Measurements from ENCODE around the gene PITPNM2. TPM values are rescaled to one million over a fixed set of nuclear protein-coding genes. Genes with fewer than 3 reads are reported as not detected.

Gene PITPNM2
- polyA plus RNA-seq, 1 of the 3 experiments (the other 2 are of a cell fraction), result 3.7 TPM

DNA sequence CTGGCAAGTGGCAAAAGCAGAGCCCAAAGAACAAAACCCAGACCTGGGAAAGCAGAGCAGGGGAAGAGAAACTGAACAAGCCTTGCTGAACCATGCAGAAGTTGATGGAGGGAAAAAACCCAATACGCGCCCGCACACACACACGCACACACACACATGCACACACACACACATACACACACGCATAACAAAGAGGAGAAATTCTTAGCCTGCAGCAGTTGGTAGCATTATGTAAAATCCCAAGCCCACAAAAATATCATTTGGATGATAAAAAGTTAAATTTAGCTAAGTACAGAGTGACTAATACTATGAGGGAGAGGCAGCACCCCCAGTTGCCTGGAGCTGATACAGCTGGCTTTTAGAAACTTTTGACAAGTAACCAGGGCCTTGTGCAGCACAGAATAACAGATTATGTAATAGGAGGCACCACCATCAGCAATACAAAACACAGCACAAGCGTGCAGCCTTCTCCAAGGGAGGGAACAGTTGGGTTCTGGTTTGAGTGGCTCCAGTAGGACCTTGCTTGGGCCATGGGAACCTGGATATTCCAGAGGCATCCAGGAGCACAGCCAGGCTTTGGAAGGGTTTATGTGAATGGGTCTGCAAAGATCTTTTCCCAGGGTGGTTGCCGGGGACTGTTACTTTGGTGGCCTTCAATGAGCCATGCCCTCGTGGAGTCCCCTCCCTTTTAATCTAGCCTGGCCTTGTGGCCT lies 35.3 kb downstream of the PITPNM2 start (continued):
- TF ChIP-seq, protein P1, sequence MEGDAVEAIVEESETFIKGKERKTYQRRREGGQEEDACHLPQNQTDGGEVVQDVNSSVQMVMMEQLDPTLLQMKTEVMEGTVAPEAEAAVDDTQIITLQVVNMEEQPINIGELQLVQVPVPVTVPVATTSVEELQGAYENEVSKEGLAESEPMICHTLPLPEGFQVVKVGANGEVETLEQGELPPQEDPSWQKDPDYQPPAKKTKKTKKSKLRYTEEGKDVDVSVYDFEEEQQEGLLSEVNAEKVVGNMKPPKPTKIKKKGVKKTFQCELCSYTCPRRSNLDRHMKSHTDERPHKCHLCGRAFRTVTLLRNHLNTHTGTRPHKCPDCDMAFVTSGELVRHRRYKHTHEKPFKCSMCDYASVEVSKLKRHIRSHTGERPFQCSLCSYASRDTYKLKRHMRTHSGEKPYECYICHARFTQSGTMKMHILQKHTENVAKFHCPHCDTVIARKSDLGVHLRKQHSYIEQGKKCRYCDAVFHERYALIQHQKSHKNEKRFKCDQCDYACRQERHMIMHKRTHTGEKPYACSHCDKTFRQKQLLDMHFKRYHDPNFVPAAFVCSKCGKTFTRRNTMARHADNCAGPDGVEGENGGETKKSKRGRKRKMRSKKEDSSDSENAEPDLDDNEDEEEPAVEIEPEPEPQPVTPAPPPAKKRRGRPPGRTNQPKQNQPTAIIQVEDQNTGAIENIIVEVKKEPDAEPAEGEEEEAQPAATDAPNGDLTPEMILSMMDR (IDR thresholded peaks at IDR 0.05), result 0 out of 2 replicates have a peak, but pooled peaks have one; percentile 13
- TF ChIP-seq EZH2phosphoT487 (IDR thresholded peaks at IDR 0.05; ENCODE audit: borderline replicate concordance, low read depth) (no peak), PBX3 (IDR thresholded peaks at IDR 0.05) (peak; percentile 80), RAD21 (IDR thresholded peaks at IDR 0.05; ENCODE audit: low read length) (no peak; the same call in 1 of the 2 replicates), JUND (IDR thresholded peaks at IDR 0.05) (peak; percentile 67), FOXJ3 (CRISPR knock-in tag; IDR thresholded peaks at IDR 0.05) (no peak), RXRA (IDR thresholded peaks at IDR 0.05; ENCODE audit: borderline replicate concordance, low read depth) (no peak), TCF12 (IDR thresholded peaks at IDR 0.05) (peak; percentile 89), USF1 (IDR thresholded peaks at IDR 0.05; ENCODE audit: borderline replicate concordance, low read depth) (no peak), CHD2 (IDR thresholded peaks at IDR 0.05; ENCODE audit: low read length, partially characterized antibody) (no peak)

DNA sequence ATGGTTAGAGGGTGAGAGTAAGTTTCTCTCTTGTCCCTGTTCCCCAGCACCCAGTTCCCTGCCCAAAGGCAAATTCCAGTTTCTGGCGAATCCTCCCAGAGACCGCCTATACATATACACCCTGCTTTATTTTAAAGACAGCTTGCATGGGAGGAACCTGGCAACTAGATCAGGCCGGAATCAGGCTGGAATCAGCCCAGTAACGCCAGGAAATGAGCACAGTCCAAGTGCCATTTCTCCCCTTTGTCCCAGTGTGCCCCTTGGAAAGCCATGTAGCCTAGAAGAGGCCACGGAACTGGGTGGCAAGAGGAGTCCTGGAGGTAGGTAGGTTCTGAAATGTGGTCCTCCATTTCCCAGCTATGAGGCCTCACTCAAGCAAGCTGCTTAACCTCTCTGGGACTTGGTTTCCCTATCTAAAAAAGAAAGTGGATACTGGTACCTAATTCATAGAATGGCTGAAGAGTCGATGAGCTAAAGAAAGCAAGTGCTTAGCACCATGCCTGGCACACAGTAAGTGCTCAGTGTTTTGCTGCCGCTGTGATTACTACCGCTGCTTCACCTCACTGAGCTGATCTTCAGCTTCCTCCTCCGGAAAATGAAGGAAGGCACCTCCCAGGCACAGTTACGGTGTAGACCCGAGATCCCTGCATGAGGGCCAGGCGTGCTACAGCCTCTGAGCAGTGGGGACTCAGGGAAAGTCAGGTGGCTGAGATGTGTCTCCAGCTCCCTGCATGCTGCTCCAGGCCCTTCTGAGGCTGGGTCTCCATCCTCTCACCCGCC lies 36.4 kb downstream of the PITPNM2 start:
- Histone ChIP-seq H4K20me1 (ENCODE audit: insufficient read depth) (peaks cover 4% of the 10 kb centered on the region; the same call in 1 of the 2 replicates), H2AFZ (ENCODE audit: low read depth) (no peak overlapping the region), H3K9me3 (no peaks in the 10 kb centered on the region), H3K27ac (ENCODE audit: low read depth in 2 of 2, low read length in 1 of 2) (peak overlapping the region in 1 of 2 experiments; percentile 79; a peak in 2 of 4 replicates), H3K79me2 (ENCODE audit: insufficient read depth) (peaks cover 5% of the 10 kb centered on the region; the same call in 1 of the 2 replicates), H3K4me3 (ENCODE audit: low read depth in 2 of 2, low read length in 1 of 2) (no peak overlapping the region), H3K4me1 (ENCODE audit: control insufficient read depth in 1 of 2, insufficient read depth in 2 of 2, low read depth in 1 of 2, low read length in 1 of 2) (peaks cover 4 to 17% of the 10 kb centered on the region in 2 experiments; a peak in 3 of 4 replicates), H3K9ac (no peak overlapping the region), H3K4me2 (peak overlapping the region; percentile 69; the same call in 1 of the 2 replicates), H3K9me2 (no peaks in the 10 kb centered on the region), H3K36me3 (replicated peaks in 1 of 2; ENCODE audit: control insufficient read depth in 1 of 2, insufficient read depth in 2 of 2, low read length in 1 of 2) (no peaks in the 10 kb centered on the region), H3K27me3 (ENCODE audit: insufficient read depth) (no peaks in the 10 kb centered on the region), H3F3A (replicated peaks; ENCODE audit: insufficient read depth) (no peaks in the 10 kb centered on the region)
- DNase-seq, result no peak
- 97% methylated on average over 13 of the region's 13 CpGs for WGBS (ENCODE audit: low lambda C conversion rate)
- CTCF ChIA-PET, result interaction anchor here (0.8 kb wide), 1 partner anchor 124 kb away, joined by 3 read pairs; no protein-coding TSS in a partner anchor
- POLR2A ChIA-PET, result no interaction called here
- no peak for TF ChIP-seq SMC3 (IDR thresholded peaks at IDR 0.05; ENCODE audit: low read depth, low read length)
- no peak for TF ChIP-seq REST (IDR thresholded peaks at IDR 0.05; ENCODE audit: low read depth, low read length)
- no peak for TF ChIP-seq TAF1 (IDR thresholded peaks at IDR 0.05; ENCODE audit: borderline replicate concordance, low read depth, low read length)
- no peak for TF ChIP-seq FOXJ3 (CRISPR knock-in tag; IDR thresholded peaks at IDR 0.05)
- TF ChIP-seq FOSL2 (IDR thresholded peaks at IDR 0.05; ENCODE audit: borderline replicate concordance, low read depth), result no peak
- TF ChIP-seq RCOR1 (IDR thresholded peaks at IDR 0.05; ENCODE audit: low read length), result no peak
- no peak for TF ChIP-seq USF1 (IDR thresholded peaks at IDR 0.05; ENCODE audit: borderline replicate concordance, low read depth)
- no peak for TF ChIP-seq POLR2AphosphoS5 (IDR thresholded peaks at IDR 0.05; ENCODE audit: low read depth, low read length)
- TF ChIP-seq, protein P2, sequence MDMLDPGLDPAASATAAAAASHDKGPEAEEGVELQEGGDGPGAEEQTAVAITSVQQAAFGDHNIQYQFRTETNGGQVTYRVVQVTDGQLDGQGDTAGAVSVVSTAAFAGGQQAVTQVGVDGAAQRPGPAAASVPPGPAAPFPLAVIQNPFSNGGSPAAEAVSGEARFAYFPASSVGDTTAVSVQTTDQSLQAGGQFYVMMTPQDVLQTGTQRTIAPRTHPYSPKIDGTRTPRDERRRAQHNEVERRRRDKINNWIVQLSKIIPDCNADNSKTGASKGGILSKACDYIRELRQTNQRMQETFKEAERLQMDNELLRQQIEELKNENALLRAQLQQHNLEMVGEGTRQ (IDR thresholded peaks at IDR 0.05; ENCODE audit: borderline replicate concordance, low read depth, low read length), result no peak
- TF ChIP-seq, protein P3, sequence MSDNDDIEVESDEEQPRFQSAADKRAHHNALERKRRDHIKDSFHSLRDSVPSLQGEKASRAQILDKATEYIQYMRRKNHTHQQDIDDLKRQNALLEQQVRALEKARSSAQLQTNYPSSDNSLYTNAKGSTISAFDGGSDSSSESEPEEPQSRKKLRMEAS (IDR thresholded peaks at IDR 0.05; ENCODE audit: low read depth), result no peak
- TF ChIP-seq TEAD4 (IDR thresholded peaks at IDR 0.05; ENCODE audit: borderline replicate concordance, insufficient read depth), result no peak

All from SK-N-SH (cell line).